NB4 (cell line): Measurements from ENCODE around the gene NFIX.

ENCODE experiments used
- DNase-seq: peaks from one replicate; pipeline ENCODE4 v3.0.0; 2010; ENCODE audit warnings: low read depth
- H3K4me3 ChIP-seq: one replicate; pipeline ENCODE4 v1.5.1; 2011; ENCODE audit warnings: mild to moderate bottlenecking, low read depth, low read length, moderate library complexity
- MAX ChIP-seq: IDR thresholded peaks from 2 replicates; pipeline ENCODE4 v1.6.1; 2011; ENCODE audit warnings: low read depth, low read length
- MYC ChIP-seq: IDR thresholded peaks from 2 replicates; pipeline ENCODE4 v1.6.1; 2011; ENCODE audit warnings: low read depth, low read length
- POLR2A ChIP-seq: IDR thresholded peaks from 2 replicates; pipeline ENCODE4 v1.6.1; 2011; ENCODE audit warnings: mild to moderate bottlenecking; ENCODE audit not compliant: insufficient read length; ENCODE audit errors: extremely low read depth
- TF ChIP-seq, protein P1 (sequence below): IDR thresholded peaks from one replicate; pipeline ENCODE4 v1.5.1; 2012; ENCODE audit warnings: low read depth, low read length

The NFIX gene

DNA sequence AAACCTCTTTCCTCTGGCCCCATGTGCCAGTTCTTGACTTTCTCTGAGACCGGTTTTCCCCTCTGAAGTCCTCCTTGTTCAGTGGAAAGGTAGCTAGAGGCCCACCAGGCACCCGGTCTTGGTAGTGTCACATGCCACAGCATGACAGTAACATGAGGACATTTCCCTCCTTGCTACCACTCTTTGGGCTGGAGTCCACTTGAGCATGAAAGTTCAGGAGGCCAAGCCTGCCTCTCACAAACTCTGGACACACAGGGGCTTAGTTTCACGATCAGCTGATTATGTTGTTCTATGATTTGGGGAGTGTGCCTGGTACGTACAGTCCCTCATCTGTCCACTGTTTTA, 45.6 kb downstream of the NFIX start:
- no peak overlapping the region for H3K4me3 ChIP-seq
- no peak for TF ChIP-seq POLR2A
- TF ChIP-seq, protein P1, sequence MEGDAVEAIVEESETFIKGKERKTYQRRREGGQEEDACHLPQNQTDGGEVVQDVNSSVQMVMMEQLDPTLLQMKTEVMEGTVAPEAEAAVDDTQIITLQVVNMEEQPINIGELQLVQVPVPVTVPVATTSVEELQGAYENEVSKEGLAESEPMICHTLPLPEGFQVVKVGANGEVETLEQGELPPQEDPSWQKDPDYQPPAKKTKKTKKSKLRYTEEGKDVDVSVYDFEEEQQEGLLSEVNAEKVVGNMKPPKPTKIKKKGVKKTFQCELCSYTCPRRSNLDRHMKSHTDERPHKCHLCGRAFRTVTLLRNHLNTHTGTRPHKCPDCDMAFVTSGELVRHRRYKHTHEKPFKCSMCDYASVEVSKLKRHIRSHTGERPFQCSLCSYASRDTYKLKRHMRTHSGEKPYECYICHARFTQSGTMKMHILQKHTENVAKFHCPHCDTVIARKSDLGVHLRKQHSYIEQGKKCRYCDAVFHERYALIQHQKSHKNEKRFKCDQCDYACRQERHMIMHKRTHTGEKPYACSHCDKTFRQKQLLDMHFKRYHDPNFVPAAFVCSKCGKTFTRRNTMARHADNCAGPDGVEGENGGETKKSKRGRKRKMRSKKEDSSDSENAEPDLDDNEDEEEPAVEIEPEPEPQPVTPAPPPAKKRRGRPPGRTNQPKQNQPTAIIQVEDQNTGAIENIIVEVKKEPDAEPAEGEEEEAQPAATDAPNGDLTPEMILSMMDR, result no peak
- no peak for TF ChIP-seq MYC
- no peak for TF ChIP-seq MAX
- DNase-seq, result no peak

- no peak overlapping the region for H3K4me3 ChIP-seq
- peak; percentile 49 for DNase-seq
- TF ChIP-seq MYC (no peak), POLR2A (no peak), MAX (no peak)
- TF ChIP-seq, protein P1, result no peak
Observed at GRCh38 chr19:13042443-13043130, 47.3 kb downstream of the NFIX start.

DNA sequence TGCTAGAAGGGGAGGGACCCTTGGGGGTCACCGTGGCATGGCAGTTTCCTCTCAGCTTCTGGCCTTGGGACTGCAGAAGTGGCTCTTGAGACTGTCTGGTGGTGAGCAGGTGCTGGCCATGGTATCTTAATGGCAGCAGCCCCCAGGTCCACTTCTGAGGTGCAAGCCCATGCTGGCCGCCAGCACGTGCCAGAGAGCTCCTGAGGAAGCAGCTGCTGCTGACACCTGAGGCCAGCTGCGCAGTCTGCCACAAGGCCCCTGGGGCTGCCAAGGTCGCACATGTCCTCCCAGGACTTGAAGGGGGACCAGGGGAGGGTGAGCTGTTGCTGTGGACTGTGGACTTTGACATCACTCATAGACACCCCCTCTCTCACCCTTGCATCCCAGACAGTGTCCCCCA, 48.0 kb downstream of the NFIX start:
- H3K4me3 ChIP-seq, result no peak overlapping the region
- no peak for TF ChIP-seq MYC

GRCh38 chr19:13044231-13044836, 49.1 kb downstream of the NFIX start:
- no peak for TF ChIP-seq MYC
- TF ChIP-seq POLR2A, result no peak
- TF ChIP-seq MAX, result no peak
- TF ChIP-seq, protein P1, result no peak
- DNase-seq, result no peak
- no peak overlapping the region for H3K4me3 ChIP-seq

More for the DNA sequence above, 48.0 kb downstream of the NFIX start:
- peak; percentile 57 for DNase-seq

DNA sequence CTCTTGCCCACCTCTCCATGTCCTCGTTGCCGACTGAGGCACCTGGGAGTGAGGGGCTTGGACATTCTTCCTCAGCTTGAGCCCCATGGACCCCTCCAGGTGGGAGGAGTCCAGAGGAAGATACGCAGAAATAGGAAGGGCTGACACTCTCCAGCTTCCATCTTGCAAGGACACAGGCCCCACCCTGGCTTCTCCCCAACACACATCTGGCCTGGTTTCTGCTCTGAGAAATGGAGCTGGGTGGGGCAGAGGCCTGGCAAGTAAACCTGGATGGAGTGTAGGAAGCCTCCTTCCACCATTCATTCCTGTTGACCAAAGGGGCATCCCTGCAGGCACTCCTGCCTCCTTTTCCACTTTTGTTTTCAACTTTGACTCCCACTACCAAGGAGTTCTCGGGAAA, 50.5 kb downstream of the NFIX start:
- DNase-seq, result no peak
- H3K4me3 ChIP-seq, result no peak overlapping the region
- TF ChIP-seq, protein P1, result no peak
- TF ChIP-seq MYC (no peak), POLR2A (no peak), MAX (no peak)

DNA sequence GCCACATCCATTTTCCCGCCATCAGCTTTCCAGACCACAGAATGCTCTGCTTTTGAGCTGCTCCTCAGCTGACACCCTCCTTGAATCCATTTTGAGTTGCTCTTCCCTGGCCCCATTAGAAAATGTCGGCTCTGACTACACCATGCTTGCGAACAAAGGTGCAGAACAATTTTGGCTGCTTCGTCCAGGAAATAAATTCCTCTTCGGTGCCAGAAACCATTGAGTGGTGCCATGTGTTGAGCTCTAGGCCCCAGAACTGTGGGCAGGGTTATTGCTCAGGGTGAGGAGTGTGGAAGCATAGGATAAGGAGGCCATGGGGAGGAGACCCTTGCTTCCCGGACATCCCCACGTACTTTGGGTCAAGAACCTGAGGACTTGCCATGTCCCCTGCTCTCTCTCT, 52.1 kb downstream of the NFIX start:
- H3K4me3 ChIP-seq, result no peak overlapping the region
- DNase-seq, result no peak
- TF ChIP-seq MAX, result no peak
- TF ChIP-seq MYC, result no peak
- no peak for TF ChIP-seq POLR2A
- TF ChIP-seq, protein P1, result no peak
